ENCODE results near the gene RPLP2. TPM values are rescaled to one million over a fixed set of nuclear protein-coding genes. Genes with fewer than 3 reads are reported as not detected.

RPLP2 gene
- total RNA-seq, 1 donor from 2014 or later, result 277 TPM

DNA sequence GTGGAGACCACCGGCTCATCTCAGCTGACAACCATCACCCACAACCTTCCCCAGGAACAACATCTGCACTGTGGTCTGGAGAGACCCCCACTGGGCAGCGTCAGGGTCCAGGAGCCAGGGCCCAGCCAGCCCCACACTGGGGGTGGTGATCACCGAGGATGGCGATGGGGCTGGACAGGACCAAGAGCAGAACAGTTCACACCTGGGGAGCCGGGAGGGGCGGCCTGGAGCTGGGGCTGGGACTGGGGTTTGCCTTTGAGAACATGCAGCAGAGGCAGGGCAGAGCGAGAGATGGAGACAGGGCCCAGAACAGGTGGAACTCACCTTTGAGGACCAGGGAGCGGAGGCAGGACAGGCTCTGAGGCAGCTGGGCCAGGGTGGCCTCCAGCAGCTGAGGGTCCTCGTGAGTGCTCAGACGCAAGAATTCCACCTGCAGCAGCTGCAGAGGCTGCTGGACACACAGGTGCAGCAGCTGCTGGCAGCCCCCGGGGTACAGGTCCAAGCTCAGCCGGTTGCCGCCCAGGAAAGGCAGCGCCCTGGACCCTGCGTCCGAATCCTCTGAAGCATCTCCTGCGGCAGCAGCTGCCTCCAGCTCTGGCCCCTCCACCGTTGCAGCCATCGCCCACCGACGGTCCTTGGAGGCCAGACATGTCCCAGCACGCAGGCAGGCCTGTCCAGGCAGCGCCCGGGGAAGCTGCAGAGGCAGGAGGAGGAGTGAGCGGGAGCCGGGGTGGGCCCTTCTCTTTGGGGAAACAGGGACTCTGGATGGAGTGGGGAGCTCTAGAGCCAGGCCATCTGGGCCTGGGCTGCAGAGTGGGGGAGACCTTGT, 5.8 kb upstream of the RPLP2 start:
- no peak for DNase-seq (ENCODE audit: low read depth, low spot score)

DNA sequence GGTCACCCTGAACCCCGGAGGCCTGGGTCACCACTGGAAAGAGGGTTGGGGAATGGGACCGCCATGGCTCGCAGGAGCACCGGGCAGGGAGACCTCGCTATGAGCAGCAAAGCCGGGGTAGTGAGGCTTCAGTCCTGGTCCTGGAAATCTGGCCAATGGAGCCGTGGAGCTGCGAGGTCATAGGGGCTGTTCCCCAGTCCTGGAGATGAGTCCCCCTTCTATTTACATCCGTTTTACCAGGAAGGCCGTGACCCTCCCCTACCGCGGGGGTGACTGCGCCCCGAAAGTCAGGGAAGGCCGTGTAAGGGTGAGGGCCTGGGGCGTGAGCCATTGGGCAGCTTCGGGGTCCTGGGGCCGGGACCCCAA, 5.2 kb upstream of the RPLP2 start:
- no peak for DNase-seq (ENCODE audit: low read depth, low spot score)

DNA sequence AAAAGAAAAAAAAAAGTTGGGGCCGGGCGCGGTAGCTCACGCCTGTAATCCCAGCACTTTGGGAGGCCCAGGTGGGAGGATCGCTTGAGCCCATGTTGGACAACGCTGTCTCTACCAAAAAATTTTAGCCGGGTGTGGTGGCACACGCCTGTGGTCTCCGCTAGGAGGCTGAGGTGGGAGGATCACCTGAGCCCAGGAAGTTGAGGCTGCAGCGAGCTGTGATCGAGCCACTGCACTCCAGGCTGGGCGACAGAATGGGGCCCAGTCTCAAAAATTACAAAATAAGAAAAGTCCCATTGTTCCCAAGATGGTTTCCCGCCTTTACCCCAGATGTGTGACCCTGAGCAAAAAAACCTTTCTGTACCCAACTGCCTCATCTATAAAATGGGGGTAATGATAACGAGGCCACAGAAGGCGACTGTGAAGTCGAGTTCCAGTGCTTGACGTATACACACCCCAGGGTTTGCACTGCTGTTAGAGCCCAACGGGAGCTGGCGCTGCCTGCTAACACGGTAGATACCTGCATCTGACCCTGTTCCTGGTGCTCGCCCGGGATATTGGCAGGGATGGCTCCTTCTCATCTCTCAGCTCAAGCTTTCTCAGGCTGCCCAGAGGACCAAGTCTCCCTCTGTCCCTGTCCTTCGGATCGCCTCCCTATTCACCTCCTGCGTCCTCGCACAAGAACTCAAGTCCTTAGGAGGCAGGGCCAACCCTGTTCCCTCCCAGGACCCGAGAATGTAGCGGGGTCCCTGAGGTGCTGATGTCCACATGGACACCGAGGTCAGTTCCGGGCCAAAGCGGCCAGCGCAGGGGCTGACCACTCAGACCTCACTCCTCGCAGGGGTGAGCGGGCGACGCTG, 1.1 kb upstream of the RPLP2 start:
- DNase-seq (ENCODE audit: low read depth, low spot score), result no peak

DNA sequence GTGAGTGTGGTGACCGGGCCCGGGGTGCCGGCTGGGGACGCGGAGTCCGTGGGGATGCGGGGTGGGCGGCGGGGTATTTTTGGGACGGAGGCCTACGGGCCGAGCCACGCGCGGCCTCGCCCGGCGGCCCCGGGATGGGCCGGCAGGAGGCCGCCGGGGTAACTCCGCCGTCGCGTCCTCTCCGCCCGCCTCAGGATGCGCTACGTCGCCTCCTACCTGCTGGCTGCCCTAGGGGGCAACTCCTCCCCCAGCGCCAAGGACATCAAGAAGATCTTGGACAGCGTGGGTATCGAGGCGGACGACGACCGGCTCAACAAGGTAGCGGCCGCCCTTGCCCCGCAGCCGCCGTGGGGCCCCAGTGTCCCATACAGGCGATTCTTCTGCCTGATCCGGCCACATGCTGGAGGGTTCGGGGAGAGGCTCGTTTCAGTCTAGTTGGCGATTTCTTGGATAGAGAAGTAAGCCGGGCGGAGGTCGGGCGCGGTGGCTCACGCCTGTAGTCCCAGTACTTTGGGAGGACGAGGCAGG, 337 bp downstream of the RPLP2 start:
- no peak for DNase-seq (ENCODE audit: low read depth, low spot score)

DNA sequence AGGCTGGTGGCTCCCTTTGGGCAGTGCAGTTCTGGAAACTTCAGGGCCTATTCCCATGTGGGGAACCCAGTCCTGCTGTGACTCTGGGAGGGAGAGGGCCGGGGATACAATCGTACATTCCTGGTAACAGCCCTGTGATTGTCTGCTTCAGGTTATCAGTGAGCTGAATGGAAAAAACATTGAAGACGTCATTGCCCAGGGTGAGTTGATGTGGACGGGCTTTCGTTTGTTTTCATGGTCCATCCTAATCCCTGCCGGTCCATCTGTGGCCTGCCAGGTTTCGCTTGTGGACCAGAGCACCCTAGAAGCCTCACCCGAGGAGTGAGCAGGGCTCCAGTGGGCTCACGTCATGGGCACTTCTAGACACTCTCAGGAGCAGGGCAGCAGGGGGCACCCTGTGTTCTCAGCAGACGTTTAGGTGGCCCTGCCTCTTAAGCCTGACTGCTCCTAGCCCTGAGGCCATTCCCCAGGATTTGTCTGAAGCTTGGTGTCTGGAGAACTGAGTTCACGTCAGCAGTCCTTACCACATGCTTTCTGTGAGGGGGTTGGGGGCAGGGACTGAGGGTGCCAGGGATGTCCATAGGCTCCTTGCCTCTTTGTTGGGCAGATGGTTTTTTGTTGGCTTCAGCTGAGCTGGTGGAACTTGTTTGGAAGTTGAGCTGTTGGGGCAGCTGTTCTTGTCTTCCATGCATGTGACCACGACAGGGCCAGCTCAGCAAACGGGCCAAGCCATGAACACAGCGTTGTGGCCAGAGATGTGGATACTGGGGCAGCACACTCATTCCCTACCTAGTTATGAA, 1.9 kb downstream of the RPLP2 start:
- DNase-seq (ENCODE audit: low read depth, low spot score), result no peak

DNA sequence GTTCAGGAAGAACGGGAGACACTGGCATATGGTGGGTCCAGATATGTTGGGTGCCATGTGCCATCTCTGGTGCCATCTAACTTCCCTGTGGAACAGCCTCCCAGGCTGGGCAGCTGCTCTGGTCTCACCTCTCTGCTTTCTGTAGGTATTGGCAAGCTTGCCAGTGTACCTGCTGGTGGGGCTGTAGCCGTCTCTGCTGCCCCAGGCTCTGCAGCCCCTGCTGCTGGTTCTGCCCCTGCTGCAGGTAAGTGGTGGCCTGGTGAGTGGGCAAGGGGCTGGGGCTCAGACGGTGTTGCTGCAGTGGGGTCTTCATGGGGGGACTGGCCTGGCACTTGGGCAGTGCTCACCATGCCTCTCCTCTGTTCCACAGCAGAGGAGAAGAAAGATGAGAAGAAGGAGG, 2.6 kb downstream of the RPLP2 start:
- no peak for DNase-seq (ENCODE audit: low read depth, low spot score)

DNA sequence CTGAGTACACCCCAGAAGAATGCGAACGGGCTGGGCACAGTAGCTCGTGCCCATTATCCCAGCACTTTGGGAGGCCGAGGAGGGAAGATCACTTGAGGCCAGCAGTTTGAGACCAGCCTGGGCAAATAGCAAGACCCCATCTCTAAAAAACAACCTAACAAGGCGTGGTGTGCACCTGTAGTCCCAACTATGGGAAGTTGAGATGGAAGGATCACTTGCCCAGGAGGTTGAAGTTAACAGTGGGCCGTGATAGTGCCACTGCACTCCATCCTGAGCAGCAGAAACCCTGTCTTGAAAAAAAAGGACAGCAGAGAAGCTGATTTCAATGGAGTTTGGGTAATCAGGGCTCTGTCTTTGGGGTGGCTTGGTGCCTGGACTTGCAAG, 3.3 kb downstream of the RPLP2 start:
- no peak for DNase-seq (ENCODE audit: low read depth, low spot score)

DNA sequence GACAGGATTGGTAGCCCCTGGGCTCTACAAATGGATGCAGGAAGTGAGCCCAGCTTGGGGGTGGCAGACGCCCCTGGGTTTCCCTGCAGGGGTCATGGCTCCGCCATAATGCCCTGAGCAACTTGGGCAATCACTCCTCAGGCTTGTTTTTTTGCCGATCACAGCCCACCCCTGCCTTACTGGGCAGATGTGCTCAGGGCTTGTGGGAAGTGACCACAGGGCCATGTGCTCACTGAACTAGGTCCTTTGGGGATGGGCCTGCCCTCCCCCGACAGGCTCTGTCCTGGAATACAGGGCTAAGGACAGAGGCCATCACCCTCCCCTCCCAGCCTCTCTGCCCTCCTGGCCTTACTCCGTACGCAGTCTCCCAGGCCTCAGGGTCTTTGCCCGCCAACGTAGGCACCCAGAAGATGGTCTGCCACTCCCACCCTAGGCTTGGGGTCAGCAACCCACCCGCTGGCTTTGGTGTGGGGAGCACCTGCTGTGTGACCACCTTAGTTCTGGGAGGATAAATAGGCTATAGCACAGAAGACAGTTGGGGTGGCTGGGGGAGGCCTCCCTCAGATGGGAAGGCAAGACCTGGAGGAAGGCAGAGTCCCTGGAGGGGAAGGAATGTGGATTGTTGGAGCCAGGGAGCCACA, 3.8 kb downstream of the RPLP2 start:
- no peak for DNase-seq (ENCODE audit: low read depth, low spot score)

DNA sequence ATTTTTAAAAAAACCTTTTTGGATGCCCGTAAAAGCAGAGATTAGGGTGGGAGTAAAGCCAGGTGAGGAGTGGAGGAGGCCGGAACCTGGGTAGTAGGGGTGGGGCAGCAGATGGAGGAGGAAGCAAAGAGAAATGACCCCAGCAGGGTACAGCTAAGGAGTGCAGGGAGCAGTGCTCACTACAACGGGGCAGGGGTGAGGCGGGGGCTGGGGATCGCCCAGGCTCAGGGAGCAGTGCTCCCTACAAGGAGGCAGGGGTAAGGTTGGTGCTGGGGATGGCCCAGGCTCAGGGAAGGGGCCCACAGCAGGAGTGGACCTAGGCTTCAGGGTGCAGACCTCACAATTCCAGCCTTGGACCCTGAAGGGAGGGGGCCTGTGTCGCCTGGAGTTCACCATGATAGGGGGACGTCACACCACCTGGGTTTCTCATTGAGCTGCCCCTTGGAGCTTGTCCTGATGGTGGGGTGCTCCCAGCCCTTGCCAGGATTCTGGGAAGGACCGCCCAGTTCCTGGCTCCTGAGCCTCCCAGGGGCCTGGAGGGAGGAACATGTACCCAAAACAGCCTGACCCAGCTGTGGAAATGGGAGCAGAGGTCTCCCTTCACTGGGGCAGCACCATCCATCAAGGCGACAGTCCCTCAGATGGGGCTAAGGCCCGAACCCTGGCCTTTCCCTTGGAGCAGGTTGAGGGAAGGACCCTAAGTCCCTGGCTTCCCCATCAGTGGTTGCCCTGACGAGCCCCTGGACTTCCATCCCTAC, 6.1 kb downstream of the RPLP2 start:
- DNase-seq (ENCODE audit: low read depth, low spot score), result no peak

DNA sequence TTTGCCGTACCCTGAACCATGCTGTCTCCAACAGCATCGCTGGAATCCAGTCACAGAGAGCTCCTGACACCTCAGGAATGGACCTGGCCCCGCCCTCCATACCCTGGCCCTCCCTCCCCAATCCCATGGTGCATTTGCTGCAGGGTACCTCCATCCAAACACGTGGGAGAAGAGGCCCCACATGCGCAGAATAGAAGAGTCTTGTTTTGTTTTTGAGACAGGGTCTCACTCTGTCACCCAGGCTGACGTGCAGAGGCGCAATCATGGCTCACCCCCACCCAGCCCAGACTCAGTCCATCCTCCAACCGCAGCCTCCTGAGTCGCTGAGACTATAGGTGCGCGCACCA, 6.6 kb downstream of the RPLP2 start:
- no peak for DNase-seq (ENCODE audit: low read depth, low spot score)

DNA sequence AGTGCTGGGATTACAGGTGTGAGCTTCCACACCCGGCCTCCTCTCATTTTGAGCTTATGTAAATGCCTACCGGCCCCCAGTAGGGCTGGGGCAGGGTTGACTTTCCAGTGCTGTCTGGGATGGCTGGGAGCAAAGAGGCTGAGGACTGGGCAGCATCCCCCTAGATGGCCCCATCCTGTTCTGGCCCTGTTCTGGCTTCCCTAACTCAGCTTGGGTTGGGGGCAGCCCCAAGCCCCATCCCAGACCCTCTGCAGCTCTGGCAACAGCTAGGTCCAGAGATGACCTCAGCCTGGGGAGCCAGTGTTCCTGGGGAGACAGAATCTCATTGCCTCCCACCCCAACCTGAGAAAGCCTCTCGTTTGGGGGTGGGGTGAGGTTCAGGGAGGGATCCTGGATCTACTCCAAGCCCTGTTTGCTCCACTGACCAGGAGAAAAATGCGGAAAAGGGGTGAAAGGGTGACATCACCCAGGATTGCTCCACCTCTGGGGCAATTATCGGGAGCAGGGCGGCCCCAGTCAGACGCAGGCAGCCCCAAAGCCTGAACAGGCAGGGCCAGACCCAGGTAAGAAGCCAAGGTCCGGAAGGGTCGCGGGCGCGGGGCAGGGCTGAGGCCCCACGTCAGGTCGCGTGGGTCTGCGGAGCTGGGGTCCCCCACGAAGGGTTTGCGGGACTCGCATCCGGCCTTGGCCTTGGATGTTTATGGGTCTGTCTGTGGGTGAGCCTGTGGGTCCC, 8.8 kb downstream of the RPLP2 start, which contains the start of gene PNPLA2:
TSS of gene PNPLA2 (plus strand) at position 519 of the 733 bp plus-strand sequence. CDS start 805 bp downstream, outside the sequence.
- no peak for DNase-seq (ENCODE audit: low read depth, low spot score)

DNA sequence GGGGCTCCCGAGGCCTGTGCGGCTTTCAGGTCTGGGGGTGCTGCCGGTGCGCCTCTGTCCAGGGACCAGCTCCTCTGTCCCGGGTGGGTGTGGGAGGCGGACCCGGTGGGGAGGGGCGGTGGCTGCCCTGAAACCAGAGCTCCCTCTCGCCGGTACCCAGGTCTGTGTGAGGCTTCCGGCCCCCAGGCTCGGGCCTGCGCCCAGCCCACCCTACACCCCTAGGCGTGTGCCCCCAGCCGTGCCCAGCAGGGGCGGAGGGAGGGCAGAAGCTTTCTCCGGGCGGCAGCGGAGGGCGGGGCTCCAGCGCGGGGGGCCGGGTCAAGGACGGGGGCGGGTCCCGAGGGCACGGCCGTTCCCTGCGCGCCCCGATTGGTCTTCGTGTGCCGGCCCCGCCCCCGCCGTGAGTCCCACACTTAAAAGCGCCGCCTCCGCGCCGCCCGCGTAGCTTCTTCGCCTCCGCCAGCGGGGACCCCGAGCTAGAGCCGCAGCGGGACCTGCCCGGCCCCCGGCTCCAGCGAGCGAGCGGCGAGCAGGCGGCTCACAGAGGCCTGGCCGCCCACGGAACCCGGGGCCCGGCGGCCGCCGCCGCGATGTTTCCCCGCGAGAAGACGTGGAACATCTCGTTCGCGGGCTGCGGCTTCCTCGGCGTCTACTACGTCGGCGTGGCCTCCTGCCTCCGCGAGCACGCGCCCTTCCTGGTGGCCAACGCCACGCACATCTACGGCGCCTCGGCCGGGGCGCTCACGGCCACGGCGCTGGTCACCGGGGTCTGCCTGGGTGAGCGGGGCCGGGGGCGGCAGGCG, 9.6 kb downstream of the RPLP2 start:
- DNase-seq (ENCODE audit: low read depth, low spot score), result no peak

DNA sequence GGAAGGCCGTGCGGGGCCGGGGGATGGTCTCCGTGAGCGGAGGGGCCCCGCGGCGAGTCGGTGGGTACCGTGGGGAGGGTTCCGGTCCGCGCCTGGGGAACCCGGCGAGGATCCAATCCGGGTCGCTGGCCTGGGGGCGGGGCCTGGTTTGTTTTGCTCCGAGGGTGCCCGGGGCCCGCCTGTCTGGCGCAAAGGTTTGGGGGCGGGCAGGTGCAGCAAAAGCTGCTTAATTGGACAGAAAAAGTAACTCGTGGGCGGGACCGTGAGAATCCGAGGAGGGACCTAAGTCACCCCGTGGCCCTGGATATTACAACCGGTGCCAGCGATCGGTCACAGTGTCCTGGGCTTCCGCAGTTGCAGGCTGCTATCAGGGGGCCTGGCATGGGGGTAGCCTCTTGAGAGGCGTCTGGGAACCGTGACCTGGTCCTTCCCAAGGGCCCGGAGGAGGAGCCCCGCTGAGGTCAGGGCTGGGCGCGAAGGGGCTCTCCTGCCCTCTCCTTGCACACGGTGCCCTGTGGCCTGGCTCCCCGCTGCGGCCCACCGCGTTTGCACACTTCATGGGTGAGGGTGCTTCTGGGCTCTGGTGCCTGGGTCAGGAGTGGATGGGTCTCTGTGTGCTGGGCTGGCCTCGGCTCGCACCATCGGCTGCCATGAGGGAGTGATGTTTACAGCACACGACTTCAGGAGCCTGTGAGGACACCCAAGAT, 10.3 kb downstream of the RPLP2 start:
- no peak for DNase-seq (ENCODE audit: low read depth, low spot score)

DNA sequence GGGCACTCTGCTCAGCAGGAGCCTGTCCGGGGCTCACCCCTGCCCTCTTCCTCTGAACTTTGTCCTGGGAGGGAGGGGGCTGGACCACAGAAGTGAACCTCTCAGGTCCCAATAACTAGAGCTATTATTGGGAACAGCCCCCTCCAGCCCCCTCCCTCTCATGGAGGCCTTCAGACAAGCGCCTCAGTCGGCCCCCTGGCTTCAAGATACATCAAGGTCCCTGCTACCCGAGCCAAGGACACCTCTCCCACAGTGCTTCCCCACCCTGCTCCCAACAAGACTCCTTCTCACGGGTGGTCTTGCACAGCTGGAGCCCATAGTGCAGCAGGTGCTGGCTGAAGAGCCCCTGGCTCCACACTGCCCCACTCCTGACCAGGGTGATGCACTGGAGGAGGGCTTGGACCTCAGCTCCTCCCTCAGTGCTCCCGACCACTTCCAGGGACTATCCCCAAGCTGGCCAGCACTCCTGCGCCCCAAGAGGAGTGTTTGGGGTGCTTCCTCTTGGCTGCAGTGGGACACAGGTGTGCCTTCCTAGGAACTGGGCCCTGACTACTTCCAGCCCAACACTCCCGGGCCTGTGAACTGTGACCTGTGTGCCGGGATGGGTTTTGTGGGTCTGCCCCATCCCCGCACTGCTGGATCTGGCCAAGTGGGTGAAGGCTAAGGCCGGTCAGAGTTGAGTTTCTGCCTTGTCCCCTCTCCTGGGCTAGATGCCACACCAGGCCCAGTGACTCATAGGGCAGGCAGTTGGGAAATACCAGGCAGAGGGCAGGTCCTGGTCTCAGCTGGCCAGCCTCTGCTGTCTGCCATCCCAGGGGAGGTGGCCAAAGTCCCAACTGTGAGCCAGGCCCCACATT, 11.1 kb downstream of the RPLP2 start:
- DNase-seq (ENCODE audit: low read depth, low spot score), result no peak

DNA sequence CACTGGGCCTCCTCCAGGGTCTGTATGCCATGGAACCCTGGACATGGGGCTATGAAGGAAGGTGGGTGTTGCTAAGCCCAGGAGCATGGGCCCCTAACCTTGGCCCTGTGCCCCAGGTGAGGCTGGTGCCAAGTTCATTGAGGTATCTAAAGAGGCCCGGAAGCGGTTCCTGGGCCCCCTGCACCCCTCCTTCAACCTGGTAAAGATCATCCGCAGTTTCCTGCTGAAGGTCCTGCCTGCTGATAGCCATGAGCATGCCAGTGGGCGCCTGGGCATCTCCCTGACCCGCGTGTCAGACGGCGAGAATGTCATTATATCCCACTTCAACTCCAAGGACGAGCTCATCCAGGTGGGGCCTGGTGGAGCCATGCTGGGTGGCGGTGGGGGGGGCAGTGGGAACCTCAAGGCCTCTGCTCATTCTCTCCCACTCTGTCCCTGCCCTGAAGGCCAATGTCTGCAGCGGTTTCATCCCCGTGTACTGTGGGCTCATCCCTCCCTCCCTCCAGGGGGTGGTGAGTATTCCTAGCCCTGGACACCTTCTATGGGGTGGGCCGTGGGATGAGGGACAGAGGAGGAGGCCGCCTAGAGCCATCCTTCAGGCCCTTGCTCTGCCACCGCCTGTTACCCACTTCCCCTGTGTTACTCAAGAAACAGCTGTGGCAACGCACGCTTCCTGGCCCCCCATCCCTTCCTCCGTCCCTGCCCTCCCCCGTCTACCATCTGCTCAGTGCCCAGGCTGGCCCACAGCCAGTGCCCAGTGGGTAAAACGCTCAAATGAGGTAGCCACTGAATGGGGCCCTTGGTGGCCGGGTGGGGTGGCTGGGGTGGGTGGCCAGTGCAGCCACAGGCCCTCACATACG, 12.0 kb downstream of the RPLP2 start:
- DNase-seq (ENCODE audit: low read depth, low spot score), result no peak

Data from pulmonary artery endothelial cell (primary cell).